Epithelial cell of proximal tubule (primary cell): ENCODE measurements around the gene LRRC56. TPM values are rescaled to one million over a fixed set of nuclear protein-coding genes. Genes with fewer than 3 reads are reported as not detected.

ENCODE experiments used
- DNase-seq: peaks from one replicate; pipeline ENCODE4 v3.0.0-alpha.2; 2011; ENCODE audit warnings: low read depth
- H3K4me3 ChIP-seq: 2 replicates; pipeline ENCODE4 v1.5.1; 2011; ENCODE audit warnings: low read depth, mild to moderate bottlenecking, low read length
- total RNA-seq: library from RNA; depleted of rRNA; stranded (reverse); fragments of >200 nt; gene quantifications from 2 replicates; pipeline ENCODE4 v1.2.3, GENCODE V29; 2015
- TF ChIP-seq, protein P1 (sequence below): conservative IDR thresholded peaks from 2 replicates; pipeline ENCODE4 v1.5.1; 2012; ENCODE audit warnings: low read depth, mild to moderate bottlenecking, low read length

Gene LRRC56
- total RNA-seq, 1 donor from 2014 or later: 1.6 TPM

DNA sequence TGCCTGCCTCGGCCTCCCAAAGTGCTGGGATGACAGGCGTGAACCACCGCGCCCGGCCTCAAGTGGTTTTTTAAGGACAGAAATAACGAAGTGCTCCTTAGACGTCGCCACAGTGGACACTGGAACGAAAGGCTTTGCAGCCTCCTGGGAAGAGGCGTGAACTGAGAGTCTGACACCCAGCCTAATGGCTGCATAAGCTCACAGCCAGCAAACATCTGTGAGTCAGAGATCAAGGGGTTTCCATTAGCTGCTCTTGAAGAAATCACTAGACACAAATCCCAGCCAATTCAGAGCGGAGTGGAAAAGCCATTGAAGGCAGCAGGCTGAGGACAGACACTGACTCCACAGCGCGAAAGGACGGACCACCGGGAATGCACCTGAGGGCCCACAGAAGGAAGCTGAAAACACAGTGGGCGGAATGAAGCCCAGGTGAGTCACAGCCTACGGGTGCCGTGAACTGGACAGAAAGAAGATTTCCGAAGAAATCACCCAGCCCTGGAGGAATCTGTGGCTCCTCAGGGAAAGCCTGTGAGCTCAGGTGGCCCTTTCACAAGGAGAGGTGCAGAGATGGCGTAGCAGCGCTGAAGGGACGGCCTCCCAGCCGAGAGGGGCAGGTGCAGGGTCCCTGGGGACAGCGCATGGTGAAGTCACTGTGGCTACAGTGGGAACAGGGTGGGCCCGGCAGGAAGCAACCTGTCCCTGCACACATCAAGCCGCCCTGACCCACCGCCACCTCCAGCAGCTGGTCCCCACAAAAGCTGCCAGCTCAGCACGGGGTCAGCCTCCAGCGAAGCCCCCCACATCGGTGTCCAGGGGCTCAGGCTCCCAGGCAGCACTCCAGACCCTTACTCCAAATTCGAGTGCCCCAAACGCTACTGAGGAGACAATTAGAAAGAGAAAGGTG is 11.6 kb downstream of the LRRC56 start:
- no peak overlapping the region for H3K4me3 ChIP-seq
- no peak for DNase-seq
- TF ChIP-seq, protein P1, sequence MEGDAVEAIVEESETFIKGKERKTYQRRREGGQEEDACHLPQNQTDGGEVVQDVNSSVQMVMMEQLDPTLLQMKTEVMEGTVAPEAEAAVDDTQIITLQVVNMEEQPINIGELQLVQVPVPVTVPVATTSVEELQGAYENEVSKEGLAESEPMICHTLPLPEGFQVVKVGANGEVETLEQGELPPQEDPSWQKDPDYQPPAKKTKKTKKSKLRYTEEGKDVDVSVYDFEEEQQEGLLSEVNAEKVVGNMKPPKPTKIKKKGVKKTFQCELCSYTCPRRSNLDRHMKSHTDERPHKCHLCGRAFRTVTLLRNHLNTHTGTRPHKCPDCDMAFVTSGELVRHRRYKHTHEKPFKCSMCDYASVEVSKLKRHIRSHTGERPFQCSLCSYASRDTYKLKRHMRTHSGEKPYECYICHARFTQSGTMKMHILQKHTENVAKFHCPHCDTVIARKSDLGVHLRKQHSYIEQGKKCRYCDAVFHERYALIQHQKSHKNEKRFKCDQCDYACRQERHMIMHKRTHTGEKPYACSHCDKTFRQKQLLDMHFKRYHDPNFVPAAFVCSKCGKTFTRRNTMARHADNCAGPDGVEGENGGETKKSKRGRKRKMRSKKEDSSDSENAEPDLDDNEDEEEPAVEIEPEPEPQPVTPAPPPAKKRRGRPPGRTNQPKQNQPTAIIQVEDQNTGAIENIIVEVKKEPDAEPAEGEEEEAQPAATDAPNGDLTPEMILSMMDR: no peak

- no peak overlapping the region for H3K4me3 ChIP-seq
- DNase-seq: no peak
- TF ChIP-seq, protein P1: no peak
Observed at GRCh38 chr11:550021-550745, 12.9 kb downstream of the LRRC56 start.

GRCh38 chr11:550746-551085 is 13.4 kb downstream of the LRRC56 start:
- DNase-seq: no peak
- H3K4me3 ChIP-seq: no peak overlapping the region
- TF ChIP-seq, protein P1: no peak

DNA sequence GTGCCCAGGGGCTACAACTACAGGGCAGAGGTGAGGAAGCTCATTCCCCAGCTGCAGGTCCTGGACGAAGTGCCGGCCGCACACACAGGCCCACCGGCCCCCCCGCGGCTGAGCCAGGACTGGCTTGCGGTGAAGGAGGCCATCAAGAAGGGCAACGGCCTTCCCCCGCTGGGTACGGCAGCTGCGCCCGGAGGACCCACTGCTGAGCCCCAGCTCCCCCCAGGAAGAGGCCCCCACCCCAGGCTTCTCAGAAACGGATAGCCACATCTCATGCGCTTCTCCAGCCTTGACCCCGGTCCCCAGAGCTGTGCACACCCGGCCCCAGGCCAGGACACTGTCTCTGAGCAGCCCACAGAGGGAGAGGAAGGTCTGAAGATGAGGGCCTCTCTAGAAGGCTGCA is 13.8 kb downstream of the LRRC56 start:
- DNase-seq: no peak
- no peak overlapping the region for H3K4me3 ChIP-seq
- TF ChIP-seq, protein P1: no peak

GRCh38 chr11:551596-551995 is 14.3 kb downstream of the LRRC56 start:
- TF ChIP-seq, protein P1: no peak

DNA sequence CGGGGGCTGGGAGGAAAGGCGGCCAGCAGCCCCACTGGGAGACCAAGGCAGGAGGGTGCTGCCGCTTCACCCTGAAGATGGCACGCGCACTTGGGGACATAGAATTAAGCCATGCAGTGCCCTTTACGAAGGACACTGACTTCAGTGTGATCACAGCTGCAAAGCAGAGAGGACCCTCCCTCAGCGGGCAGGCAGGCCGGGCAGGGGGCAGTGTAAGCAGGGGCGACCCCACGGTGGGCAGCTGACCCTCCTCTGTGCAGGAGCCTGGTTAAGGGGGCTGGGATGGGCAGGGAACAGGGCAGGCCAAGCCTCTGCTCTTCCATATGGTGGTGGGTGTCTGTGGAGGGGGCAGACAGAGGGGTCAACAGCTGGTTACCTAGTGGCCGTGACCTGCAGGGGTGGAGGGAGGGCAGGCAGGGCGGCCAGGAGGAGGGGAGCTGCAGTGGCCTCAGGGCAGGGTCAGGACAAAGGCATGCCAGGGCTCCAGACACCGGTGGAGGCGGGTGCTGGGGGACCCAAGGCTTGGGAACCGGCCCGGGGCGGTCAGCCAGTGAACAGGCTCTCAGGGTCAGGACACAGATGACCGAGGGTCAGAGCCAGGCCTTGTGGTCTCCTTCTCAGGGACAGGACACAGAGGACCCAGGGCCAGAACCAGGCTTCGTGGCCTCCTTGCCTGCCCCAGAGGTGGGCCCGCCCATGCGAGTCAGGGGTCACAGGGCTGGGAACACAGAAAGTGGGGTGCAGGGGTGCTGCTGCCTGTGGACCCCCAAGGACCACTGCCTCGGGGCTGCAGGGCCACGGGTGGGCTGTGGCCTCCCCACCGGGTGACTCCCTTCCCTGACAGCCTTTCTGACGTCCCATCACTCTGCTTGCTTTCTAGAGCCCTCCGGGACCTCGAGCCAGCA is 16.0 kb downstream of the LRRC56 start:
- DNase-seq: no peak
- H3K4me3 ChIP-seq: no peak overlapping the region
- TF ChIP-seq, protein P1: no peak

More at GRCh38 chr11:551596-551995, 14.3 kb downstream of the LRRC56 start:
- no peak for DNase-seq
- H3K4me3 ChIP-seq: no peak overlapping the region
